ENCODE data around the gene COLGALT1. TPM values are rescaled to one million over a fixed set of nuclear protein-coding genes. Genes with fewer than 3 reads are reported as not detected.
A peak's percentile ranks its signal among the peaks of the same experiment; 100 is the strongest.

Gene COLGALT1
- total RNA-seq, 1 experiment from 2014 or later: 79.1 TPM

DNA sequence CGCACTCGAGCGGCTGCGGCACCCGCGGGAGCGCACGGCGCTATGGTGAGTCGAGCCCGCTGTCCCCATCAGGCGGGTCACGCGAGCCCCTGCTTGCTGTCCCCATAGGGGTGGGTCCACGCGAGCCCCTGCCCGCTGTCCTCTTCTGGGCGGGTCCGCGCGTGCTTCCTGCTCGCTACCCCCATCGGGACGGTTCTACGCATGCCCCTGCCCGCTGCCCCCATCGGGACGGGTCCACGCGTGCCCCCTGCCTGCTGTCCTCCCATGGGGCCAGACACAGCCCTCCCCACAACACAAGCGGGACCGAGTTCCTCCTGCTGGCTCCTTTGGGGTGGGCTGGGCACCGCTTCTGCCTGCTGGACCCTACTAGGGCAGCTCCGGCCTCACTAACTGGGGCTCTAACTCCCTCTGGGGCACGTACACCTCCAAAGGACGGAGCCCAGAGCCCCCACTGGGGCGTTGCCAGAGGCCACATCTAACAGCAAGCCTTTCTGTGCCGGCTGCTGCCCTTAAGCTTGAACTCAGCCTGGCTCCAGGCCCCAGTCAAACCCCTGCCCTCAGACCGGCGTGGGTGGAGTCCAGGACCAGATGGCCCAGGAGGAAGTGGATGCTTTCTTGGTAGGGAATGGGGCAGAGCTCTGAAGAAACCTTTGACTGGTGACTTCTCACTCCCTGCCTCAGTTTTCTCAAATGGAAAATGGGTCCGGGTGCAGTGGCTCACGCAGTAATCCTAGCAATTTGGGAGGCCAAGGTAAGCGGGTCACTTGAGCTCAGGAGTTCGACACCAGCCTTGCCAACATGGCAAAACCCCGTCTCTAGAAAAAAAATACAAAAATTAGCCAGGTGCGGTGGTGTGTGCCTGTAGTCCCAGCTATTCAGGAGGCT lies 722 bp downstream of the COLGALT1 start:
- TF ChIP-seq, protein P1, sequence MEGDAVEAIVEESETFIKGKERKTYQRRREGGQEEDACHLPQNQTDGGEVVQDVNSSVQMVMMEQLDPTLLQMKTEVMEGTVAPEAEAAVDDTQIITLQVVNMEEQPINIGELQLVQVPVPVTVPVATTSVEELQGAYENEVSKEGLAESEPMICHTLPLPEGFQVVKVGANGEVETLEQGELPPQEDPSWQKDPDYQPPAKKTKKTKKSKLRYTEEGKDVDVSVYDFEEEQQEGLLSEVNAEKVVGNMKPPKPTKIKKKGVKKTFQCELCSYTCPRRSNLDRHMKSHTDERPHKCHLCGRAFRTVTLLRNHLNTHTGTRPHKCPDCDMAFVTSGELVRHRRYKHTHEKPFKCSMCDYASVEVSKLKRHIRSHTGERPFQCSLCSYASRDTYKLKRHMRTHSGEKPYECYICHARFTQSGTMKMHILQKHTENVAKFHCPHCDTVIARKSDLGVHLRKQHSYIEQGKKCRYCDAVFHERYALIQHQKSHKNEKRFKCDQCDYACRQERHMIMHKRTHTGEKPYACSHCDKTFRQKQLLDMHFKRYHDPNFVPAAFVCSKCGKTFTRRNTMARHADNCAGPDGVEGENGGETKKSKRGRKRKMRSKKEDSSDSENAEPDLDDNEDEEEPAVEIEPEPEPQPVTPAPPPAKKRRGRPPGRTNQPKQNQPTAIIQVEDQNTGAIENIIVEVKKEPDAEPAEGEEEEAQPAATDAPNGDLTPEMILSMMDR (IDR thresholded peaks at IDR 0.05; ENCODE audit: unreplicated experiment): no peak
- Mint-ChIP-seq H3K27me3 (ENCODE audit: unreplicated experiment) (no peaks in the 10 kb centered on the region), H3K36me3 (ENCODE audit: insufficient read depth, unreplicated experiment) (peaks cover 21% of the 10 kb centered on the region), H3K4me1 (ENCODE audit: low read depth, unreplicated experiment) (no peaks in the 10 kb centered on the region), H3K9me3 (ENCODE audit: low read depth, unreplicated experiment) (no peaks in the 10 kb centered on the region), H3K27ac (ENCODE audit: unreplicated experiment) (no peak overlapping the region), H3K4me3 (ENCODE audit: low read depth, unreplicated experiment) (peak overlapping the region; percentile 81)
- intact Hi-C loops (cut with micrococcal nuclease; ENCODE audit: unreplicated experiment): no loop called here
- BruUV-seq (replicated peaks): TSS peak; percentile 69
- CTCF ChIA-PET: interaction anchor here (0.7 to 1.0 kb wide), 2 partner anchors 135 to 210 kb away, joined by 3 read pairs; no protein-coding TSS in a partner anchor
- DNase-seq: peak; percentile 52

DNA sequence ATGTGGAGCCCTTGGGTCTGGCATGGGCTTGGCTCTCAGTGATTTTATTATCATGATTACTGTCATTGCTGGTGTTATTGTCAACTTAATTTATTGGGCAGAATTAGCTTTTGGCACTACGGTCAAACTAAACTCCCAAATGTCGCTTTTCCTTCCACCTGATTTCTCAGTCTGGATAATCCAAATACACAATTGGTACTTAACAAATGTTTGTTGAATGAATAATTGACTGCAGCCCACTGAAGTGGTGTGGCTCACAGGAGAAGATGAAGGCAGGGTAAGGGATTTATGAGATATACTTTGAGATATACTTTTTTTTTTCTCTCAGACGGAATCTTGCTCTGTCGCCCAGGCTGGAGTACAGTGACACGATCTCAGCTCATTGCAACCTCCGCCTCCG lies 1.5 kb downstream of the COLGALT1 start:
- Mint-ChIP-seq H3K4me3 (ENCODE audit: low read depth, unreplicated experiment) (peak overlapping the region; percentile 81), H3K27me3 (ENCODE audit: unreplicated experiment) (no peaks in the 10 kb centered on the region), H3K36me3 (ENCODE audit: insufficient read depth, unreplicated experiment) (peaks cover 25% of the 10 kb centered on the region), H3K4me1 (ENCODE audit: low read depth, unreplicated experiment) (no peaks in the 10 kb centered on the region), H3K9me3 (ENCODE audit: low read depth, unreplicated experiment) (no peaks in the 10 kb centered on the region), H3K27ac (ENCODE audit: unreplicated experiment) (no peak overlapping the region)
- CTCF ChIA-PET: no interaction called here
- no TSS peak for BruUV-seq (replicated peaks)
- intact Hi-C loops (cut with micrococcal nuclease; ENCODE audit: unreplicated experiment): no loop called here
- DNase-seq: no peak
- TF ChIP-seq, protein P1 (IDR thresholded peaks at IDR 0.05; ENCODE audit: unreplicated experiment): no peak

DNA sequence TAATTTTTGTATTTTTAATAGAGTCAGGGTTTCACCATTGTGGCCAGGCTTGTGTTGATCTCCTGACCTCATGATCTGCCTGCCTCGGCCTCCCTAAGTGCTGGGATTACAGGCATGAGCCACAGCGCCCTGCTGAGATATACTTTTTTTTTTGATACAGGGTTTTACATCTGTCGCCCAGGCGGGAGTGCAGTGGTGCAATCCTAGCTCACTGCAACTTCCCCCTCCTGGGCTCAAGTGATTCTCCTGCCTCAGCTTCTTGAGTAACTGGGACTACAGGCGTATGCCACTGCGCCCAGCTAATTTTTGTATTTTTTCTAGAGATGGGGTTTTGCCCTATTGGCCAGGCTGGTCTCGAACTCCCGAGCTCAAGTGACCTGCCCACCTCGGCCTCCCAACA lies 2.0 kb downstream of the COLGALT1 start:
- CTCF ChIA-PET: no interaction called here

GRCh38 chr19:17560205-17560595 lies 4.8 kb downstream of the COLGALT1 start:
- peaks cover 39% of the 10 kb centered on the region for H3K36me3 Mint-ChIP-seq (ENCODE audit: insufficient read depth, unreplicated experiment)
- no peak for DNase-seq
- intact Hi-C loops (cut with micrococcal nuclease; ENCODE audit: unreplicated experiment): no loop called here
- no peak overlapping the region for H3K27ac Mint-ChIP-seq (ENCODE audit: unreplicated experiment)
- peaks cover 7% of the 10 kb centered on the region for H3K4me1 Mint-ChIP-seq (ENCODE audit: low read depth, unreplicated experiment)
- CTCF ChIA-PET: no interaction called here
- H3K27me3 Mint-ChIP-seq (ENCODE audit: unreplicated experiment): no peaks in the 10 kb centered on the region
- H3K9me3 Mint-ChIP-seq (ENCODE audit: low read depth, unreplicated experiment): no peaks in the 10 kb centered on the region
- TF ChIP-seq, protein P1 (IDR thresholded peaks at IDR 0.05; ENCODE audit: unreplicated experiment): no peak
- BruUV-seq (replicated peaks): no TSS peak
- no peak overlapping the region for H3K4me3 Mint-ChIP-seq (ENCODE audit: low read depth, unreplicated experiment)

More for the DNA sequence above, 2.0 kb downstream of the COLGALT1 start:
- intact Hi-C loops (cut with micrococcal nuclease; ENCODE audit: unreplicated experiment): no loop called here
- no TSS peak for BruUV-seq (replicated peaks)
- Mint-ChIP-seq H3K27me3 (ENCODE audit: unreplicated experiment) (no peaks in the 10 kb centered on the region), H3K4me3 (ENCODE audit: low read depth, unreplicated experiment) (no peak overlapping the region), H3K4me1 (ENCODE audit: low read depth, unreplicated experiment) (no peaks in the 10 kb centered on the region), H3K36me3 (ENCODE audit: insufficient read depth, unreplicated experiment) (peaks cover 26% of the 10 kb centered on the region), H3K9me3 (ENCODE audit: low read depth, unreplicated experiment) (no peaks in the 10 kb centered on the region), H3K27ac (ENCODE audit: unreplicated experiment) (no peak overlapping the region)
- TF ChIP-seq, protein P1 (IDR thresholded peaks at IDR 0.05; ENCODE audit: unreplicated experiment): no peak
- DNase-seq: no peak

Measured in Calu3 (cell line).